Measurements from ENCODE around the gene WASL.

Gene WASL

GRCh38 chr7:123750389-123751230, 1.8 kb upstream of the WASL start:
- H3K27ac ChIP-seq (ENCODE audit: insufficient read depth, low read length, poor library complexity, severe bottlenecking), result no peak overlapping the region
- no peak for DNase-seq
- H3K4me3 ChIP-seq (ENCODE audit: insufficient read depth, low read depth, low read length, poor library complexity, severe bottlenecking), result no peak overlapping the region

GRCh38 chr7:123749537-123749857, 694 bp upstream of the WASL start:
- H3K4me1 ChIP-seq (ENCODE audit: control insufficient read depth, insufficient read depth, low read length, poor library complexity, severe bottlenecking), result peaks cover 13% of the 10 kb centered on the region
- peak overlapping the region; percentile 84 for H3K27ac ChIP-seq (ENCODE audit: insufficient read depth, low read length, poor library complexity, severe bottlenecking)
- H3K36me3 ChIP-seq (ENCODE audit: control insufficient read depth, insufficient read depth, low read length), result no peaks in the 10 kb centered on the region
- no peaks in the 10 kb centered on the region for H3K27me3 ChIP-seq (replicated peaks; ENCODE audit: control insufficient read depth, insufficient read depth, low read length, poor library complexity, severe bottlenecking)
- H3K4me3 ChIP-seq (ENCODE audit: insufficient read depth, low read depth, low read length, poor library complexity, severe bottlenecking), result peak overlapping the region; percentile 92
- peak in 1 of 3 donors; percentile 12 for DNase-seq
- no peaks in the 10 kb centered on the region for H3K9me3 ChIP-seq (ENCODE audit: control insufficient read depth, low read length)

More at GRCh38 chr7:123750389-123751230, 1.8 kb upstream of the WASL start:
- no peaks in the 10 kb centered on the region for H3K9me3 ChIP-seq (ENCODE audit: control insufficient read depth, low read length)
- H3K4me1 ChIP-seq (ENCODE audit: control insufficient read depth, insufficient read depth, low read length, poor library complexity, severe bottlenecking), result peaks cover 13% of the 10 kb centered on the region
- H3K36me3 ChIP-seq (ENCODE audit: control insufficient read depth, insufficient read depth, low read length), result no peaks in the 10 kb centered on the region
- no peaks in the 10 kb centered on the region for H3K27me3 ChIP-seq (replicated peaks; ENCODE audit: control insufficient read depth, insufficient read depth, low read length, poor library complexity, severe bottlenecking)

GRCh38 chr7:123748171-123748733, 551 bp downstream of the WASL start:
- H3K27ac ChIP-seq (ENCODE audit: insufficient read depth, low read length, poor library complexity, severe bottlenecking), result peak overlapping the region; percentile 84
- DNase-seq, result peak in 2 of 3 donors; percentile 2 to 20
- peaks cover 13% of the 10 kb centered on the region for H3K4me1 ChIP-seq (ENCODE audit: control insufficient read depth, insufficient read depth, low read length, poor library complexity, severe bottlenecking)
- peak overlapping the region; percentile 92 for H3K4me3 ChIP-seq (ENCODE audit: insufficient read depth, low read depth, low read length, poor library complexity, severe bottlenecking)
- H3K36me3 ChIP-seq (ENCODE audit: control insufficient read depth, insufficient read depth, low read length), result no peaks in the 10 kb centered on the region
- no peaks in the 10 kb centered on the region for H3K27me3 ChIP-seq (replicated peaks; ENCODE audit: control insufficient read depth, insufficient read depth, low read length, poor library complexity, severe bottlenecking)
- no peaks in the 10 kb centered on the region for H3K9me3 ChIP-seq (ENCODE audit: control insufficient read depth, low read length)

- Histone ChIP-seq H3K4me1 (ENCODE audit: control insufficient read depth, insufficient read depth, low read length, poor library complexity, severe bottlenecking) (peaks cover 13% of the 10 kb centered on the region), H3K4me3 (ENCODE audit: insufficient read depth, low read depth, low read length, poor library complexity, severe bottlenecking) (peak overlapping the region; percentile 92)
- peak in 2 of 3 donors; percentile 1 to 17 for DNase-seq
These were observed 1.1 kb downstream of the WASL start for GRCh38 chr7:123747620-123748141.

GRCh38 chr7:123746931-123747488, 1.8 kb downstream of the WASL start:
- H3K4me3 ChIP-seq (ENCODE audit: insufficient read depth, low read depth, low read length, poor library complexity, severe bottlenecking), result peak overlapping the region; percentile 92
- H3K4me1 ChIP-seq (ENCODE audit: control insufficient read depth, insufficient read depth, low read length, poor library complexity, severe bottlenecking), result peaks cover 13% of the 10 kb centered on the region
- no peaks in the 10 kb centered on the region for H3K27me3 ChIP-seq (replicated peaks; ENCODE audit: control insufficient read depth, insufficient read depth, low read length, poor library complexity, severe bottlenecking)
- no peaks in the 10 kb centered on the region for H3K9me3 ChIP-seq (ENCODE audit: control insufficient read depth, low read length)
- H3K36me3 ChIP-seq (ENCODE audit: control insufficient read depth, insufficient read depth, low read length), result no peaks in the 10 kb centered on the region
- no peak overlapping the region for H3K27ac ChIP-seq (ENCODE audit: insufficient read depth, low read length, poor library complexity, severe bottlenecking)
- no peak for DNase-seq

More at GRCh38 chr7:123747620-123748141, 1.1 kb downstream of the WASL start:
- peak overlapping the region; percentile 84 for H3K27ac ChIP-seq (ENCODE audit: insufficient read depth, low read length, poor library complexity, severe bottlenecking)
- H3K27me3 ChIP-seq (replicated peaks; ENCODE audit: control insufficient read depth, insufficient read depth, low read length, poor library complexity, severe bottlenecking), result no peaks in the 10 kb centered on the region
- no peaks in the 10 kb centered on the region for H3K9me3 ChIP-seq (ENCODE audit: control insufficient read depth, low read length)
- no peaks in the 10 kb centered on the region for H3K36me3 ChIP-seq (ENCODE audit: control insufficient read depth, insufficient read depth, low read length)

- H3K27me3 ChIP-seq (replicated peaks; ENCODE audit: control insufficient read depth, insufficient read depth, low read length, poor library complexity, severe bottlenecking), result no peaks in the 10 kb centered on the region
- H3K9me3 ChIP-seq (ENCODE audit: control insufficient read depth, low read length), result no peaks in the 10 kb centered on the region
- no peak for DNase-seq
- H3K36me3 ChIP-seq (ENCODE audit: control insufficient read depth, insufficient read depth, low read length), result no peaks in the 10 kb centered on the region
- no peak overlapping the region for H3K4me3 ChIP-seq (ENCODE audit: insufficient read depth, low read depth, low read length, poor library complexity, severe bottlenecking)
- no peak overlapping the region for H3K27ac ChIP-seq (ENCODE audit: insufficient read depth, low read length, poor library complexity, severe bottlenecking)
- H3K4me1 ChIP-seq (ENCODE audit: control insufficient read depth, insufficient read depth, low read length, poor library complexity, severe bottlenecking), result peaks cover 13% of the 10 kb centered on the region
These were observed 2.7 kb downstream of the WASL start for GRCh38 chr7:123746055-123746454.

- H3K9me3 ChIP-seq (ENCODE audit: control insufficient read depth, low read length), result no peaks in the 10 kb centered on the region
- no peaks in the 10 kb centered on the region for H3K36me3 ChIP-seq (ENCODE audit: control insufficient read depth, insufficient read depth, low read length)
- peaks cover 13% of the 10 kb centered on the region for H3K4me1 ChIP-seq (ENCODE audit: control insufficient read depth, insufficient read depth, low read length, poor library complexity, severe bottlenecking)
- no peak overlapping the region for H3K4me3 ChIP-seq (ENCODE audit: insufficient read depth, low read depth, low read length, poor library complexity, severe bottlenecking)
- no peak overlapping the region for H3K27ac ChIP-seq (ENCODE audit: insufficient read depth, low read length, poor library complexity, severe bottlenecking)
- no peak for DNase-seq
- H3K27me3 ChIP-seq (replicated peaks; ENCODE audit: control insufficient read depth, insufficient read depth, low read length, poor library complexity, severe bottlenecking), result no peaks in the 10 kb centered on the region
These were observed 3.4 kb downstream of the WASL start for GRCh38 chr7:123745437-123745836.

GRCh38 chr7:123744416-123744815, 4.4 kb downstream of the WASL start:
- DNase-seq, result no peak
- peaks cover 9% of the 10 kb centered on the region for H3K4me1 ChIP-seq (ENCODE audit: control insufficient read depth, insufficient read depth, low read length, poor library complexity, severe bottlenecking)
- H3K36me3 ChIP-seq (ENCODE audit: control insufficient read depth, insufficient read depth, low read length), result no peaks in the 10 kb centered on the region
- no peaks in the 10 kb centered on the region for H3K9me3 ChIP-seq (ENCODE audit: control insufficient read depth, low read length)
- H3K4me3 ChIP-seq (ENCODE audit: insufficient read depth, low read depth, low read length, poor library complexity, severe bottlenecking), result no peak overlapping the region
- no peaks in the 10 kb centered on the region for H3K27me3 ChIP-seq (replicated peaks; ENCODE audit: control insufficient read depth, insufficient read depth, low read length, poor library complexity, severe bottlenecking)
- no peak overlapping the region for H3K27ac ChIP-seq (ENCODE audit: insufficient read depth, low read length, poor library complexity, severe bottlenecking)

- no peaks in the 10 kb centered on the region for H3K27me3 ChIP-seq (replicated peaks; ENCODE audit: control insufficient read depth, insufficient read depth, low read length, poor library complexity, severe bottlenecking)
- no peaks in the 10 kb centered on the region for H3K36me3 ChIP-seq (ENCODE audit: control insufficient read depth, insufficient read depth, low read length)
- no peak overlapping the region for H3K4me3 ChIP-seq (ENCODE audit: insufficient read depth, low read depth, low read length, poor library complexity, severe bottlenecking)
- no peak overlapping the region for H3K27ac ChIP-seq (ENCODE audit: insufficient read depth, low read length, poor library complexity, severe bottlenecking)
- DNase-seq, result no peak
- no peaks in the 10 kb centered on the region for H3K9me3 ChIP-seq (ENCODE audit: control insufficient read depth, low read length)
- H3K4me1 ChIP-seq (ENCODE audit: control insufficient read depth, insufficient read depth, low read length, poor library complexity, severe bottlenecking), result no peaks in the 10 kb centered on the region
These were observed 6.9 kb downstream of the WASL start for GRCh38 chr7:123741940-123742339.

- no peaks in the 10 kb centered on the region for H3K4me1 ChIP-seq (ENCODE audit: control insufficient read depth, insufficient read depth, low read length, poor library complexity, severe bottlenecking)
- no peak for DNase-seq
- no peak overlapping the region for H3K4me3 ChIP-seq (ENCODE audit: insufficient read depth, low read depth, low read length, poor library complexity, severe bottlenecking)
- H3K27ac ChIP-seq (ENCODE audit: insufficient read depth, low read length, poor library complexity, severe bottlenecking), result no peak overlapping the region
- H3K36me3 ChIP-seq (ENCODE audit: control insufficient read depth, insufficient read depth, low read length), result no peaks in the 10 kb centered on the region
- no peaks in the 10 kb centered on the region for H3K27me3 ChIP-seq (replicated peaks; ENCODE audit: control insufficient read depth, insufficient read depth, low read length, poor library complexity, severe bottlenecking)
- no peaks in the 10 kb centered on the region for H3K9me3 ChIP-seq (ENCODE audit: control insufficient read depth, low read length)
These were observed 10.0 kb downstream of the WASL start for GRCh38 chr7:123738808-123739207.
